ENCODE results near the gene PLLP. TPM values are rescaled to one million over a fixed set of nuclear protein-coding genes. Genes with fewer than 3 reads are reported as not detected.
A peak's percentile ranks its signal among the peaks of the same experiment; 100 is the strongest.
"Not testable (repeated sequence)": the region's sequence is repeated elsewhere in the genome, so short reads cannot be mapped to it uniquely, and the experiment has no call there.

Gene PLLP
- polyA plus RNA-seq, 3 donors from 2014 or later = 0.21 to 0.57 (median 0.33) TPM

GRCh38 chr16:57275946-57276345 lies 8.5 kb downstream of the PLLP start:
- H3K27me3 Mint-ChIP-seq (ENCODE audit: low read depth in 3 of 3); H3K27ac Mint-ChIP-seq; DNase-seq; H3K9me3 Mint-ChIP-seq; H3K36me3 Mint-ChIP-seq; H3K4me3 Mint-ChIP-seq: not testable (repeated sequence)
- H3K4me1 Mint-ChIP-seq = peaks cover 10 to 14% of the 10 kb centered on the region in 2 donors

DNA sequence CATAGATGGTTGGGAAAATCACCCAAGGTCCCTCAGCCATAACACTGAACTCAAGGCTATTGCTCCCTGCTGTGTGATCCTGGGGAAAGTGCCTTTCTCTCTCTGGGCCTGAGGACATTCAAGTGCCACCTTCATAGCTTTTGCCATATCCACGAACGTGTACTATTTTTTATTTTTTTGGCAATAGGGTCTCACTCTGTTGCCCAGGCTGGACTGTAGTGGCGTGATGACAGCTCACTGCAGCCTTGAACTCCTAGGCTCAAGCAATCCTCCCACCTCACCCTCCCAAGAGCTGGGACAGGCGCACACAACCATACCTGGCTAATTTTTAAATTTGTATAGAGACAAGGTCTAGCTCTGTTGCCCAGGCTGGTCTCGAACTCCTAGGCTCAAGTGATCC lies 10.6 kb downstream of the PLLP start:
- Mint-ChIP-seq H3K9me3 (no peaks in the 10 kb centered on the region), H3K27ac (no peak overlapping the region), H3K4me1 (peaks cover 10 to 14% of the 10 kb centered on the region in 2 donors), H3K36me3 (no peaks in the 10 kb centered on the region), H3K27me3 (ENCODE audit: low read depth in 3 of 3) (peaks cover 2% of the 10 kb centered on the region in 3 donors), H3K4me3 (no peak overlapping the region)
- no peak for DNase-seq

- H3K4me1 Mint-ChIP-seq = peaks cover 10 to 14% of the 10 kb centered on the region in 2 donors
- H3K27ac Mint-ChIP-seq = no peak overlapping the region
- peaks cover 2% of the 10 kb centered on the region in 3 donors for H3K27me3 Mint-ChIP-seq (ENCODE audit: low read depth in 3 of 3)
- no peak overlapping the region for H3K4me3 Mint-ChIP-seq
- H3K9me3 Mint-ChIP-seq = no peaks in the 10 kb centered on the region
- DNase-seq = no peak
- no peaks in the 10 kb centered on the region for H3K36me3 Mint-ChIP-seq
These were observed 11.1 kb downstream of the PLLP start for GRCh38 chr16:57273359-57273758.

GRCh38 chr16:57271867-57272495 lies 12.5 kb downstream of the PLLP start:
- Mint-ChIP-seq H3K4me1 (peaks cover 3 to 6% of the 10 kb centered on the region in 2 donors), H3K36me3 (no peaks in the 10 kb centered on the region), H3K27me3 (ENCODE audit: low read depth in 3 of 3) (peaks cover 0 to 2% (median 0%) of the 10 kb centered on the region in 3 donors), H3K27ac (no peak overlapping the region), H3K9me3 (no peaks in the 10 kb centered on the region), H3K4me3 (no peak overlapping the region)
- no peak for DNase-seq

GRCh38 chr16:57271063-57271345 lies 13.5 kb downstream of the PLLP start:
- H3K27ac Mint-ChIP-seq = no peak overlapping the region
- no peak overlapping the region for H3K4me3 Mint-ChIP-seq
- H3K36me3 Mint-ChIP-seq = no peaks in the 10 kb centered on the region
- H3K27me3 Mint-ChIP-seq (ENCODE audit: low read depth in 3 of 3) = peaks cover 0 to 2% (median 0%) of the 10 kb centered on the region in 3 donors
- DNase-seq = no peak
- H3K4me1 Mint-ChIP-seq = peaks cover 0 to 5% of the 10 kb centered on the region in 2 donors
- H3K9me3 Mint-ChIP-seq = no peaks in the 10 kb centered on the region

DNA sequence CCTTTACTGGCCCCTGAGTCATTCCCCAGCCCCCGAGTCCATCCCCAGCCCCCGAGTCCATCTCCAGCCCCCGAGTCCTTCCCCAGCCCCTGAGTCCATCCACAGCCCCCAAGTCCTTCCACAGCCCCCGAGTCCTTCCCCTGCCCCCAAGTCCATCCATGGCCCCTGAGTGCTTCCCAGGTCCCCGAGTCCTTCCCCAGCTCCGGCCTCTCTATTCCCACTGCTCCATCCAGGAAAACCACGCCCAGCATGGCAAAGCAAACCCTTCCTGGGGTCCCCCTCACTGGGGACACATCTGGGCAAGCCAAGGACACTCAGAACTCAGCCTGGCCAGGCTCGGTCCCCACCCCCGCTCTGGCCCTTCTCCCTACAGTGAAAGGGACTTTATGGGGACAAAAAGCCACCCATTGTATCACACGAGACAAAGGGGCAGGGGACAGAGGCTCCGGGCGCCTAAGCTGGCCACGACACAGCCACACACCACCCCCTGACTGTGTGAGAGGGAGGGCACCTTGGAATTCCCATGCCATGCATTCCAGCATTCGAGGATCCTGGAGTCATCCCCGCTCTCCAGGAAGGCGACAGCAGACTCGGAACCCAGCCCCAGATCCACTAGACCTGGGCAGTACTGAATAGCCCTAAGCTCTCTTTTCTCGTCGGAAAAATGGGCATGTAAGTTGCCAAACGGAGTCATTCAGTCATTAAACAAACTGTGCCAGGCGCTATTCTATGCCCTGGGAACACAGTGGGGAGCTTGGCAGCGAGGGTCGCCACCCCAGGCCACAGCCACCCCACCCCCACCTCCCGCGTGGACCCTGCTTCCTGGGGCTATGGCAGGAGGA lies 14.0 kb downstream of the PLLP start:
- Mint-ChIP-seq H3K4me3 (no peak overlapping the region), H3K9me3 (no peaks in the 10 kb centered on the region), H3K27me3 (ENCODE audit: low read depth in 3 of 3) (peaks cover 0 to 2% (median 0%) of the 10 kb centered on the region in 3 donors), H3K27ac (no peak overlapping the region), H3K4me1 (peaks cover 0 to 5% of the 10 kb centered on the region in 2 donors), H3K36me3 (no peaks in the 10 kb centered on the region)
- no peak for DNase-seq

GRCh38 chr16:57268804-57269800 lies 15.4 kb downstream of the PLLP start:
- H3K36me3 Mint-ChIP-seq = no peaks in the 10 kb centered on the region
- DNase-seq = no peak
- H3K4me3 Mint-ChIP-seq = no peak overlapping the region
- H3K27me3 Mint-ChIP-seq (ENCODE audit: low read depth in 3 of 3) = peaks cover 0 to 2% (median 0%) of the 10 kb centered on the region in 3 donors
- no peak overlapping the region for H3K27ac Mint-ChIP-seq
- no peaks in the 10 kb centered on the region for H3K9me3 Mint-ChIP-seq
- H3K4me1 Mint-ChIP-seq = peaks cover 0 to 5% of the 10 kb centered on the region in 2 donors

GRCh38 chr16:57267343-57267742 lies 17.1 kb downstream of the PLLP start:
- H3K4me3 Mint-ChIP-seq; H3K9me3 Mint-ChIP-seq; H3K27ac Mint-ChIP-seq; H3K4me1 Mint-ChIP-seq; DNase-seq; H3K36me3 Mint-ChIP-seq; H3K27me3 Mint-ChIP-seq (ENCODE audit: low read depth in 3 of 3): not testable (repeated sequence)

DNA sequence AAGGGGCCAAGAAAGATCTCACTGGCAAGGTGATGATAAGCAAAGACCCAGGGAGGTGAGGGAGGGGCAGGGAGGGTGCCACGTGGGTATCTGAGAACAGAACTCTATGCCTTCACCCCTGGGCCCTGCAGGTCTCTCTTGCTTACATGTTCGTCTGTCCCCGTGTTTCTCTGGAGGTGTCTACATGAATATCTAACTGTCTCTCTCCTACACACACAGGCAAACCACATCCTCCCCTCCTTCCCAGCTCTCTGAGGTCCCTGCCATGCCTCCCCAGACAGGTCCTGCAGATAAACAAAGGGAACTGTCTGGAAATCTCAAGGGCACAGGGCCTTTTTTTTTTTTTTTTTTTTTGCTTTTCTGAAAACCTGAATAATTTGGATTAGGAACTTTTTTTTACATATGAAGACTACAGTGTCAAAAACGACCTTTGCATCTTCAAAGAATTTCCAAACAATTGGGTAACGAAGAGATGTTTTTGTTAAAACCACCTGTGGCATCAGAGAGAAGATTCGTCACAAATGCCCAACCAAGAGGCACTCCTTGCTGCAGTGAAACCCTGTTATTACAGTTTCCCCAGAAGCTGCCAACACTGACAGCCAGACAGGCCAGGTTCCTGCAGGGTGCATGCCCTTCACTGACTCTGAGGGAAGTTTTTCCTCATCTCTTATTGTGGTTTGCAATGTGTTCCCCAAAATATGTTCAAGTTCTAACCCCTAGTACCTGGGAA lies 17.8 kb downstream of the PLLP start:
- Mint-ChIP-seq H3K27me3 (ENCODE audit: low read depth in 3 of 3) (no peaks in the 10 kb centered on the region), H3K4me1 (peaks cover 0 to 5% of the 10 kb centered on the region in 2 donors), H3K36me3 (no peaks in the 10 kb centered on the region), H3K27ac (peak overlapping the region in 2 of 6 donors; percentile 44 to 45), H3K9me3 (no peaks in the 10 kb centered on the region), H3K4me3 (no peak overlapping the region)
- DNase-seq = no peak

DNA sequence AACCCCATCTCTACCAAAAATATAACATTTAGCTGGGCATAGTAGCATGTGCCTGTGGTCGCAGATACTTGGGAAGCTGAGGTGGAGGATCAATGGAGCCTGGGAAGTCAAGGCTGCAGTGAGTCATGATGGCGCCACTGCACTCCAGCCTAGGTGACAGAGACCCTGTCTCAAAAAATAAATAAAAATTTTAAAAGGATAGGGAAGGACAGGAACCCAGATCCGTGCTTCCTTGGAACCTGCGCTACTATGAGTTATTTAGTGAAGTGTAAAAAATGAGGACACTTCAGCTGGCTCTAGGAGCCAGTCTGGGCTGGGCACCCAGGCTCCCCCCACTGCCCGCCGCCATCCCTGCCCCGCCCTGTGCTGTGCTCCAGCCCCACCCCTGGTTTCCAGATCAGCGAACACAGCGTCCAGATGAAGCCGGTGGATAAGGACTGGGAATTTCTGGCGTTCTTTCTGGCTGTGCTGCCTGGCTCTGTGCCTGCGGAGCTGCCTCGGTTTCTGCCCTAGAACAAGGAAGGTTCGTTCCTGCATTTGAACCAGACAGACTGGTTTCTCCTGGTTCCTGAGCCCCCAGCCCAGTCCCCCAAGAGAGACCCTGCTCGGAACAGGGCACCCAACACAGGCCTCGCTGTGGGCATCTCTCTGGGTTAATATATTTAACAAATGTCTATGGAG lies 18.5 kb downstream of the PLLP start:
- H3K27me3 Mint-ChIP-seq (ENCODE audit: low read depth in 3 of 3) = no peaks in the 10 kb centered on the region
- no peak overlapping the region for H3K27ac Mint-ChIP-seq
- H3K9me3 Mint-ChIP-seq = no peaks in the 10 kb centered on the region
- H3K36me3 Mint-ChIP-seq = no peaks in the 10 kb centered on the region
- no peak for DNase-seq
- no peak overlapping the region for H3K4me3 Mint-ChIP-seq
- peaks cover 0 to 5% of the 10 kb centered on the region in 2 donors for H3K4me1 Mint-ChIP-seq

GRCh38 chr16:57264950-57265371 lies 19.5 kb downstream of the PLLP start:
- Mint-ChIP-seq H3K4me1 (peaks cover 5 to 12% of the 10 kb centered on the region in 2 donors), H3K9me3 (no peaks in the 10 kb centered on the region), H3K27ac (no peak overlapping the region), H3K4me3 (no peak overlapping the region), H3K36me3 (no peaks in the 10 kb centered on the region), H3K27me3 (ENCODE audit: low read depth in 3 of 3) (no peaks in the 10 kb centered on the region)
- no peak for DNase-seq

DNA sequence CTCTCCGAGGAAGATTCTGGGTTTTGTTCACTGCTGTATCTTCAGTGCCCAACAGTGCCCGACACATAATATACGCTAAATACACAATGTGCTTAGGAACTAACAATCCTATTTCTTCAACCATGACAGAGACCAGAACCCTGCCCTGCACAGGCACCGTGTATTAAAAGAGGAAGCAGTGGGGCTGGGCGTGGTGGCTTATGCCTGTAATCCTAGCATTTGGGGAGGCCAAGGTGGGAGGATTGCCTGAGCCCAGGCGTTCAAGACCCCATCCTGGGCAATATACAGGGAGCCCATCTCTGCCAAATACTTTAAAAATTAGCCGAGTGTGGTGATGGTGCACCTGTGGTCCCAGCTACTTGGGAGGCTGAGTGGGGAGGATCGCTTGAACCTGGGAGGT lies 20.1 kb downstream of the PLLP start:
- H3K36me3 Mint-ChIP-seq = no peaks in the 10 kb centered on the region
- H3K27ac Mint-ChIP-seq = no peak overlapping the region
- H3K27me3 Mint-ChIP-seq (ENCODE audit: low read depth in 3 of 3) = no peaks in the 10 kb centered on the region
- no peak overlapping the region for H3K4me3 Mint-ChIP-seq
- H3K4me1 Mint-ChIP-seq = peaks cover 5 to 13% of the 10 kb centered on the region in 2 donors
- DNase-seq = no peak
- no peaks in the 10 kb centered on the region for H3K9me3 Mint-ChIP-seq
